Measurements from ENCODE around the gene ADAM10.

The ADAM10 gene

DNA sequence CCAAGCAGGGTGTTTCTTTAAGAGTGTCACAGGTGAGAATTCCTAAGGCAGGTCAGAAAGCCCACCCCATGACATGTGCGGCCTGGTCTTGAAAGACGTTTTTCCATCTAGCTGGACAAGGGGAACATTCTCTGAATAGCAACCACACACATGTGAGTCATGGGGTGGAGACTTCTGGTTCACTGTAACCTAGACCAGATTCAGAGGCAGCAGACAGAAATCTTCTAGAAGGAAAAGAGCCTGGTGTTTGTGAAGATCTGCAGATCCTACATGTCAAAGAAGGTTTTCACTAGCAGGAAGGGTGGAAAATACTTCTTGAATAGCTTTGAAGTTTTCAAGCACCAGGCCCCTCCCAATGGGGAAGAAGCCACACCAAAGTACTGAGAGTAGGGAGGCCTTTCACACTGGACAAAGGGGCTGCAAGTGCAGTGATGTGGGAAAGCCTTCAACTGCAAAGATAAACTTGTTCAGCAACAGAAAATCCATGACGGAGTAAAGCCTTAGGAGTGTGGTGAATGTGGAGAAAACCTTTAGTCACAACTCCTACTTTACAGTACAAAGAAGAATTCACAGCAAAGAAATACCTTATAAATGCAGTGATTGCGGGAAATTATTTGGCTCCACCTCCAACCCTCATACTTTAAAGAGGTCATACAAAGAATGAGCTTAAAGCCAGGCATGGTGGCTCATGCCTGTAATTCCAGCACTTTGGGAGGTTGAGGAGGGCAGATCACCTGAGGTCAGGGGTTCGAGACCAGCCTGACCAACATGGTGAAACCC lies 17.6 kb downstream of the ADAM10 start:
- Histone ChIP-seq H3K79me2 (peaks cover 7% of the 10 kb centered on the region), H3K4me1 (no peaks in the 10 kb centered on the region), H3K27me3 (ENCODE audit: control insufficient read depth, insufficient read depth, low read length) (no peaks in the 10 kb centered on the region), H3K36me3 (ENCODE audit: control insufficient read depth, insufficient read depth, low read length) (no peaks in the 10 kb centered on the region), H3K9me3 (ENCODE audit: control insufficient read depth, low read length) (no peaks in the 10 kb centered on the region), H3K27ac (no peak overlapping the region), H2AFZ (no peak overlapping the region), H3K4me2 (ENCODE audit: low read length) (no peak overlapping the region), H3K9ac (no peak overlapping the region), H3K4me3 (ENCODE audit: low read depth, low read length) (no peak overlapping the region)
- TF ChIP-seq, protein P1, sequence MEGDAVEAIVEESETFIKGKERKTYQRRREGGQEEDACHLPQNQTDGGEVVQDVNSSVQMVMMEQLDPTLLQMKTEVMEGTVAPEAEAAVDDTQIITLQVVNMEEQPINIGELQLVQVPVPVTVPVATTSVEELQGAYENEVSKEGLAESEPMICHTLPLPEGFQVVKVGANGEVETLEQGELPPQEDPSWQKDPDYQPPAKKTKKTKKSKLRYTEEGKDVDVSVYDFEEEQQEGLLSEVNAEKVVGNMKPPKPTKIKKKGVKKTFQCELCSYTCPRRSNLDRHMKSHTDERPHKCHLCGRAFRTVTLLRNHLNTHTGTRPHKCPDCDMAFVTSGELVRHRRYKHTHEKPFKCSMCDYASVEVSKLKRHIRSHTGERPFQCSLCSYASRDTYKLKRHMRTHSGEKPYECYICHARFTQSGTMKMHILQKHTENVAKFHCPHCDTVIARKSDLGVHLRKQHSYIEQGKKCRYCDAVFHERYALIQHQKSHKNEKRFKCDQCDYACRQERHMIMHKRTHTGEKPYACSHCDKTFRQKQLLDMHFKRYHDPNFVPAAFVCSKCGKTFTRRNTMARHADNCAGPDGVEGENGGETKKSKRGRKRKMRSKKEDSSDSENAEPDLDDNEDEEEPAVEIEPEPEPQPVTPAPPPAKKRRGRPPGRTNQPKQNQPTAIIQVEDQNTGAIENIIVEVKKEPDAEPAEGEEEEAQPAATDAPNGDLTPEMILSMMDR (IDR thresholded peaks at IDR 0.05): no peak

DNA sequence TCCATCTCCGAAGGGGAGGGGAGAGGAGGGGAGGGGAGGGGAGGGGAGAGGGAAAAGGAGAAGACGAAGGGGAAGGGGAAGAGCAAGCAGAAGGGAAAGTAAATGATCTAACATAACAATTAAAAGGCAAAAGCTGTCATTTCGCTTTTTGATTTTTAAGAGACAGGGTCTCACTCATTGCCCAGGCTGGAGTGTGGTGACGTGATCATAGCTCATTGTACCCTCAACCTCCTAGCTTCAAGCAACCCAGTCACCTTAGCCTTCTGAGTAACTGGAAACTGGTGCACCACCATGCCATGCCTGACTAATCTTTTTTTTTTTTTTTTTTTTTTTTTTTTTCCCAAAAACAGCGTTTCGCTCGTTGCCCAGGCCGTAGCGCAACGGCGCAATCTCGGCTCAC lies 22.6 kb downstream of the ADAM10 start:
- Histone ChIP-seq H3K36me3 (ENCODE audit: control insufficient read depth, insufficient read depth, low read length) (no peaks in the 10 kb centered on the region), H3K9ac (no peak overlapping the region), H3K4me1 (no peaks in the 10 kb centered on the region), H3K27ac (no peak overlapping the region), H3K27me3 (ENCODE audit: control insufficient read depth, insufficient read depth, low read length) (no peaks in the 10 kb centered on the region), H3K9me3 (ENCODE audit: control insufficient read depth, low read length) (no peaks in the 10 kb centered on the region), H3K4me3 (ENCODE audit: low read depth, low read length) (no peak overlapping the region), H3K4me2 (ENCODE audit: low read length) (no peak overlapping the region), H2AFZ (no peak overlapping the region), H3K79me2 (peaks cover 4% of the 10 kb centered on the region)
- TF ChIP-seq, protein P1 (IDR thresholded peaks at IDR 0.05): no peak

DNA sequence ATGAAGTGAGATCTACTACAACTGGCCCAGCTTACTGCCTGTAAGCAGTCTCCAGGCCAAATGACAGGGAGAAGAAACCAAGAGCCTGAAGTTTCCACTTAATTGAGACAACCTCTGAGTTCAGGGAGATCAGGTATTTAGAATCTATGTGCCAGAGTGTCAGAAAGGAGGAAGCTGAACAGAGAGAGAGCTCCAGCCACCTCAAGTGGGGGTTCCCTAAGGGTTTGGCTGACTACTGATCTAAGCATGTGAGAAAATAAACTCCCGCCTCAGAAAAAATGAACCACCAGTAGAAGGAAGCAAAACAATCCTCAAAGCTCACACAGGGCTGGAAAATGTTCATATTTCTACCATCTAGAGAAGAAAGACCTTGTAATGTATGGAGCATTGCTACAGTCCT lies 25.0 kb downstream of the ADAM10 start:
- Histone ChIP-seq H3K4me1 (no peaks in the 10 kb centered on the region), H3K27ac (no peak overlapping the region), H3K36me3 (ENCODE audit: control insufficient read depth, insufficient read depth, low read length) (no peaks in the 10 kb centered on the region), H3K79me2 (peaks cover 3% of the 10 kb centered on the region), H3K9ac (no peak overlapping the region), H3K9me3 (ENCODE audit: control insufficient read depth, low read length) (no peaks in the 10 kb centered on the region), H3K4me2 (ENCODE audit: low read length) (no peak overlapping the region), H3K4me3 (ENCODE audit: low read depth, low read length) (no peak overlapping the region), H3K27me3 (ENCODE audit: control insufficient read depth, insufficient read depth, low read length) (no peaks in the 10 kb centered on the region), H2AFZ (no peak overlapping the region)
- TF ChIP-seq, protein P1 (IDR thresholded peaks at IDR 0.05): no peak

DNA sequence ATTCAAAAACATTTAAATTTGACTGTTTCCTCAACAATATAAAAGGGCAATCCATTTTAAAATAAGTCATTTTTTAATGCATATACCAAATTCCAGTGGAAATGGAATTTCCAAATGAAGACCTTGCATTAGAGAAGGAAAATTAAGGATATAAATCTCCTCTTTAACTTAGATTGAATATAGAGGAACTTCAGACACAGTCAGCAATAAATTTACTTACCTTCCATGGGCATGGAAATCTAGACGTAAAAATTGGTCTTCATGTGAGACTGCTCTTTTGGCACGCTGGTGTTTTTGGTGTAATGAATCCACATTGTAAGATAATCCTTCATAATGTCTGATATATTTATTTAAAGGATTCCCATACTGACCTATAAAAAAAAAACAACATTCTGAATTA lies 32.1 kb downstream of the ADAM10 start:
- Histone ChIP-seq H3K4me2 (ENCODE audit: low read length) (no peak overlapping the region), H3K27ac (no peak overlapping the region), H3K4me3 (ENCODE audit: low read depth, low read length) (no peak overlapping the region), H3K79me2 (no peaks in the 10 kb centered on the region), H3K9ac (no peak overlapping the region), H2AFZ (no peak overlapping the region), H3K36me3 (ENCODE audit: control insufficient read depth, insufficient read depth, low read length) (no peaks in the 10 kb centered on the region), H3K9me3 (ENCODE audit: control insufficient read depth, low read length) (no peaks in the 10 kb centered on the region), H3K27me3 (ENCODE audit: control insufficient read depth, insufficient read depth, low read length) (no peaks in the 10 kb centered on the region), H3K4me1 (no peaks in the 10 kb centered on the region)
- TF ChIP-seq, protein P1 (IDR thresholded peaks at IDR 0.05): no peak

DNA sequence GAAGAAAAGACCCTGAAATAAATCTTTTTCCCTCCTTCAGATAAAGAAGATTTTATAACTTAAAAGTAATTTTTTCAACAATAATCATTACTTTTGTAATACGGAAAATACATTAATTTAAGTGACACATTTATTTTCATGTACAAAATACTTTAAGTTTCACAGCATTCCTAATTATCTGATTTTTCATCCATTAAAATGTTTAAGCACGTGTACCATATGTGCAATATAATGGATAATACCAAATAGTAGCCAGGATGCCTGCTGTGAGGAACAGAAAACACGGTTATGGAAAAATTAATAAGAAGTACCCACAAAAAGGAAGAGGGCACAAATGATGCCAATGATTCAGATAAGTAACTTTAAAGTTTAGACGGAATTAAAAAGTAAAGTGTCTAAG lies 33.5 kb downstream of the ADAM10 start:
- Histone ChIP-seq H3K4me3 (ENCODE audit: low read depth, low read length) (no peak overlapping the region), H3K4me1 (no peaks in the 10 kb centered on the region), H3K36me3 (ENCODE audit: control insufficient read depth, insufficient read depth, low read length) (no peaks in the 10 kb centered on the region), H3K79me2 (no peaks in the 10 kb centered on the region), H2AFZ (no peak overlapping the region), H3K27ac (no peak overlapping the region), H3K27me3 (ENCODE audit: control insufficient read depth, insufficient read depth, low read length) (no peaks in the 10 kb centered on the region), H3K4me2 (ENCODE audit: low read length) (no peak overlapping the region), H3K9ac (no peak overlapping the region), H3K9me3 (ENCODE audit: control insufficient read depth, low read length) (no peaks in the 10 kb centered on the region)
- TF ChIP-seq, protein P1 (IDR thresholded peaks at IDR 0.05): no peak

All from parathyroid adenoma (tissue), 2 donors.